HL-60 (cell line): ENCODE measurements around the gene NMNAT2.
A peak's percentile ranks its signal among the peaks of the same experiment; 100 is the strongest.

ENCODE experiments used
- DNase-seq, 2 experiments: peaks; one replicate each; pipeline ENCODE4 v3.0.0-alpha.2; 2010 to 2020; ENCODE audit warnings: low read depth in 1 of 2, low spot score in 1 of 2
- H3K27ac ChIP-seq: fragments of 250-450 bp; sonication (Bioruptor Pico); replicated peaks from 2 replicates; pipeline ENCODE4 v1.5.1; 2020; ENCODE audit warnings: mild to moderate bottlenecking, moderate library complexity
- H3K27me3 ChIP-seq: fragments of 250-450 bp; sonication (Bioruptor Pico); 2 replicates; pipeline ENCODE4 v1.5.1; 2021; ENCODE audit warnings: mild to moderate bottlenecking, moderate library complexity; ENCODE audit not compliant: insufficient read depth, poor library complexity, severe bottlenecking
- H3K4me3 ChIP-seq: replicated peaks from 2 replicates; pipeline ENCODE4 v1.5.1; 2011; ENCODE audit warnings: mild to moderate bottlenecking, control low read depth, low read length; ENCODE audit not compliant: insufficient read depth
- GABPA ChIP-seq: IDR thresholded peaks from 2 replicates; pipeline ENCODE4 v1.6.1; 2012; ENCODE audit warnings: low read depth
- POLR2AphosphoS5 ChIP-seq: IDR thresholded peaks from 2 replicates; pipeline ENCODE4 v1.6.1; 2012; ENCODE audit warnings: low read depth
- SPI1 ChIP-seq: IDR thresholded peaks from 2 replicates; pipeline ENCODE4 v1.6.1; 2012; ENCODE audit warnings: low read depth, mild to moderate bottlenecking, borderline replicate concordance
- TF ChIP-seq, protein P1 (sequence below): IDR thresholded peaks from one replicate; pipeline ENCODE4 v1.5.1; 2011; ENCODE audit warnings: low read length, control low read depth, inconsistent platforms; ENCODE audit not compliant: insufficient read depth
- TF ChIP-seq, protein P2 (sequence below): IDR thresholded peaks from 2 replicates; pipeline ENCODE4 v1.6.1; 2012; ENCODE audit warnings: low read depth; ENCODE audit not compliant: insufficient replicate concordance

The NMNAT2 gene

DNA sequence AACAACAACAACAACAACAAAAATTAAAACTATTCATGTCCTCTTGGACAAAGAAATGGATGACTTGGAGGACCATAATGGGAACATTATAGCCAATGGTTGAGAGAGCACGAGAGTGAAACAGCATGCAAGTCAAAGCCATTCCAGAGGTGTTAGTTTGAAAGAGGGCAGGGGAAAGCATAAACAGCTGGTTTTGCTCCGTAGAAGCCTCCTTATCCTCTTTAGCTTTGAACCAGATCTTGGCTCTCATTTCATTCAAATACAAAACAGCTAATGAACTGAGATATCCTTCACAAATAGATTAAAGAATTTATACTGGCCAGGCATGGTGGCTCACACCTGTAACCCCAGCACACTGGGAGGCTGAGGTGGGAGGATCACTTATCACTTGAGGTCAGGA, 45.4 kb upstream of the NMNAT2 start:
- no peak for DNase-seq
- Histone ChIP-seq H3K27me3 (no peaks in the 10 kb centered on the region), H3K27ac (no peak overlapping the region), H3K4me3 (no peak overlapping the region)
- TF ChIP-seq, protein P1, sequence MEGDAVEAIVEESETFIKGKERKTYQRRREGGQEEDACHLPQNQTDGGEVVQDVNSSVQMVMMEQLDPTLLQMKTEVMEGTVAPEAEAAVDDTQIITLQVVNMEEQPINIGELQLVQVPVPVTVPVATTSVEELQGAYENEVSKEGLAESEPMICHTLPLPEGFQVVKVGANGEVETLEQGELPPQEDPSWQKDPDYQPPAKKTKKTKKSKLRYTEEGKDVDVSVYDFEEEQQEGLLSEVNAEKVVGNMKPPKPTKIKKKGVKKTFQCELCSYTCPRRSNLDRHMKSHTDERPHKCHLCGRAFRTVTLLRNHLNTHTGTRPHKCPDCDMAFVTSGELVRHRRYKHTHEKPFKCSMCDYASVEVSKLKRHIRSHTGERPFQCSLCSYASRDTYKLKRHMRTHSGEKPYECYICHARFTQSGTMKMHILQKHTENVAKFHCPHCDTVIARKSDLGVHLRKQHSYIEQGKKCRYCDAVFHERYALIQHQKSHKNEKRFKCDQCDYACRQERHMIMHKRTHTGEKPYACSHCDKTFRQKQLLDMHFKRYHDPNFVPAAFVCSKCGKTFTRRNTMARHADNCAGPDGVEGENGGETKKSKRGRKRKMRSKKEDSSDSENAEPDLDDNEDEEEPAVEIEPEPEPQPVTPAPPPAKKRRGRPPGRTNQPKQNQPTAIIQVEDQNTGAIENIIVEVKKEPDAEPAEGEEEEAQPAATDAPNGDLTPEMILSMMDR = no peak
- no peak for TF ChIP-seq POLR2AphosphoS5
- no peak for TF ChIP-seq SPI1
- TF ChIP-seq, protein P2, sequence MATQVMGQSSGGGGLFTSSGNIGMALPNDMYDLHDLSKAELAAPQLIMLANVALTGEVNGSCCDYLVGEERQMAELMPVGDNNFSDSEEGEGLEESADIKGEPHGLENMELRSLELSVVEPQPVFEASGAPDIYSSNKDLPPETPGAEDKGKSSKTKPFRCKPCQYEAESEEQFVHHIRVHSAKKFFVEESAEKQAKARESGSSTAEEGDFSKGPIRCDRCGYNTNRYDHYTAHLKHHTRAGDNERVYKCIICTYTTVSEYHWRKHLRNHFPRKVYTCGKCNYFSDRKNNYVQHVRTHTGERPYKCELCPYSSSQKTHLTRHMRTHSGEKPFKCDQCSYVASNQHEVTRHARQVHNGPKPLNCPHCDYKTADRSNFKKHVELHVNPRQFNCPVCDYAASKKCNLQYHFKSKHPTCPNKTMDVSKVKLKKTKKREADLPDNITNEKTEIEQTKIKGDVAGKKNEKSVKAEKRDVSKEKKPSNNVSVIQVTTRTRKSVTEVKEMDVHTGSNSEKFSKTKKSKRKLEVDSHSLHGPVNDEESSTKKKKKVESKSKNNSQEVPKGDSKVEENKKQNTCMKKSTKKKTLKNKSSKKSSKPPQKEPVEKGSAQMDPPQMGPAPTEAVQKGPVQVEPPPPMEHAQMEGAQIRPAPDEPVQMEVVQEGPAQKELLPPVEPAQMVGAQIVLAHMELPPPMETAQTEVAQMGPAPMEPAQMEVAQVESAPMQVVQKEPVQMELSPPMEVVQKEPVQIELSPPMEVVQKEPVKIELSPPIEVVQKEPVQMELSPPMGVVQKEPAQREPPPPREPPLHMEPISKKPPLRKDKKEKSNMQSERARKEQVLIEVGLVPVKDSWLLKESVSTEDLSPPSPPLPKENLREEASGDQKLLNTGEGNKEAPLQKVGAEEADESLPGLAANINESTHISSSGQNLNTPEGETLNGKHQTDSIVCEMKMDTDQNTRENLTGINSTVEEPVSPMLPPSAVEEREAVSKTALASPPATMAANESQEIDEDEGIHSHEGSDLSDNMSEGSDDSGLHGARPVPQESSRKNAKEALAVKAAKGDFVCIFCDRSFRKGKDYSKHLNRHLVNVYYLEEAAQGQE = no peak
- no peak for TF ChIP-seq GABPA

DNA sequence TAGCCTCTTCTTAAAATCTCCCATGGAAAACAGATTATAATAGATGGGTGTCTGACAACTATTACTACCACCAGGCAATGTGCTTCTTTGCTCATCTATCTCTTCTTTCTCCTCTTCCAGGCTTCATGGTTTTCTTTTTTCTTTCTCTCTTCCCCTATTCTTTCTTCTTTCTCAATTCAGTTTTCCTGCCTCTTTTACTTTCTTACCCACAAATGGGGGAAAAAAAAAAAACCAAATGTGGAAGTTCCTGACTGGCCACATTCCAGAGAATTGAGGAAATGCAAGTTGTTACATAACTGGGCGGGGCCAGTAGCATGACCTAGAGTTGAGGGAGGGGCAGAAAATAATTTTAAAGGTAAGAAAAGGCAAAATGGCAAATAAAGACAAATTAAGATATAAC, 43.2 kb upstream of the NMNAT2 start:
- Histone ChIP-seq H3K27ac (peak overlapping the region; percentile 39; the same call in 1 of the 2 replicates), H3K4me3 (no peak overlapping the region), H3K27me3 (no peaks in the 10 kb centered on the region)
- peak; percentile 37 to 80 for DNase-seq
- TF ChIP-seq, protein P2 = no peak
- TF ChIP-seq, protein P1 = no peak
- TF ChIP-seq POLR2AphosphoS5 (peak; percentile 57; the same call in 1 of the 2 replicates), GABPA (no peak), SPI1 (peak; percentile 97)

DNA sequence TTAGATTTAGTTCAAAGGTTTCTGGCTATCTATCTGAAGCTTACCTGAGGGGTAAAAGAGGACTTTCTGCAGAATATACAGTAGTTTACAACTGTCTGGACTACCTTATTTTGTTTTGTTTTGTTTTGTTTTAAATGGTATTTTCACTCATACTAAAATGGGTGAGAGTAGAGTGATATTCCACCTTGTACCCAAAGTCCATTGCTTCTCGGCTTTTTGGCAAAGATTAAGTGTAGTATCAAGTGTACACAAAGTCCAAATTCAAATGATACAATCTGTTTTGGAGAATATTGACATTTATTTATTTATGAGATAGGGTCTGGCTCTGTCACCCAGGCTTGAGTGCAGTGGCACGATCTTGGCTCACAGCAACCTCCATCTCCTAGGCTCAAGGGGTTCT, 42.4 kb upstream of the NMNAT2 start:
- no peaks in the 10 kb centered on the region for H3K27me3 ChIP-seq

More for the DNA sequence above, 42.4 kb upstream of the NMNAT2 start:
- no peak for DNase-seq
- Histone ChIP-seq H3K4me3 (no peak overlapping the region), H3K27ac (no peak overlapping the region)
- TF ChIP-seq GABPA (no peak), POLR2AphosphoS5 (no peak), SPI1 (no peak)
- TF ChIP-seq, protein P1 = no peak
- TF ChIP-seq, protein P2 = no peak
